HCT116 (cell line): ENCODE measurements around the gene VEZF1. TPM values are rescaled to one million over a fixed set of nuclear protein-coding genes. Genes with fewer than 3 reads are reported as not detected.
"Not testable (repeated sequence)": the region's sequence is repeated elsewhere in the genome, so short reads cannot be mapped to it uniquely, and the experiment has no call there.

Source experiments
- ATAC-seq: fragments of 200-7000 bp; cut with Tn5 transposase; 2 replicates; pipeline ENCODE4 v1.9.1; 2020; ENCODE audit warnings: mild to moderate bottlenecking, moderate library complexity
- BruUV-seq: library from RNA; stranded (reverse); fragments of 400-500 nt; replicated peaks from 2 replicates; lab custom pipeline; 2021; lab: Mats Ljungman, UMichigan
- CTCF ChIA-PET: fragments of 300-600 bp; sonication (Branson Sonifier 250); formaldehyde crosslinking; loops from one replicate; lab custom pipeline; 2021; ENCODE audit warnings: antibody characterized with exemption; lab: Charles Lee
- POLR2A ChIA-PET: fragments of 300-600, 350-600 bp; sonication (Branson Sonifier 250); formaldehyde crosslinking; loops from one replicate; lab custom pipeline; 2021; ENCODE audit warnings: antibody characterized with exemption; lab: Charles Lee
- RAD21 ChIA-PET, 2 experiments: fragments of 300-600 bp; sonication (Branson Sonifier 250); formaldehyde crosslinking; loops; one replicate each; lab custom pipeline; 2023; ENCODE audit warnings: low total read pairs in 2 of 2; ENCODE audit not compliant: uncharacterized antibody in 2 of 2, unreplicated experiment in 2 of 2, low non-redundant PET in 1 of 2; lab: Charles Lee
- DNase-seq: peaks from one replicate; pipeline ENCODE4 v3.0.0-alpha.2; 2010; ENCODE audit warnings: low read depth, low spot score
- H2AFZ ChIP-seq: fragments of 200-600 bp; shearing (Covaris generic), sonication (generic); 2 replicates; pipeline ENCODE4 v1.6.1; 2017; ENCODE audit warnings: low read depth, mixed run types, mixed read lengths, antibody characterized with exemption, low read length; ENCODE audit not compliant: poor library complexity, severe bottlenecking
- H3K27ac ChIP-seq: 2 replicates; pipeline ENCODE4 v1.5.1; 2012; ENCODE audit warnings: low read depth, low read length
- H3K27me3 ChIP-seq: fragments of 200-600 bp; sonication (generic); 2 replicates; pipeline ENCODE4 v1.6.1; 2016; ENCODE audit warnings: mixed run types, low read length, mixed read lengths; ENCODE audit not compliant: insufficient read depth
- H3K36me3 ChIP-seq, 2 experiments: fragments of 200-500 bp in 1 of 2; fragments of 200-600 bp in 1 of 2; sonication (Bioruptor generic) in 1 of 2; sonication (generic) in 1 of 2; 2 replicates each; pipeline versions ENCODE4 v1.5.1 to v1.6.1; 2014 to 2016; ENCODE audit warnings: low read length in 2 of 2, inconsistent platforms in 1 of 2, mixed read lengths in 1 of 2, mixed run types in 1 of 2; ENCODE audit not compliant: insufficient read depth in 2 of 2, control insufficient read depth in 1 of 2
- H3K4me1 ChIP-seq, 2 experiments: fragments of 200-600 bp in 1 of 2; sonication (generic) in 1 of 2; 2 replicates each; pipeline versions ENCODE4 v1.5.1 to v1.6.1; 2012 to 2017; ENCODE audit warnings: low read length in 2 of 2, inconsistent platforms in 1 of 2, mild to moderate bottlenecking in 1 of 2, mixed read lengths in 1 of 2, mixed run types in 1 of 2, moderate library complexity in 1 of 2; ENCODE audit not compliant: insufficient read depth in 2 of 2, control insufficient read depth in 1 of 2
- H3K4me2 ChIP-seq: fragments of 200-600 bp; sonication (generic); 2 replicates; pipeline ENCODE4 v1.6.1; 2017; ENCODE audit warnings: mixed run types, low read length, mixed read lengths
- H3K4me3 ChIP-seq, 2 experiments: fragments of 200-600 bp in 1 of 2; sonication (generic) in 1 of 2; replicated peaks in 1 of 2; 2 replicates each; pipeline ENCODE4 v1.5.1; 2011 to 2016; ENCODE audit warnings: low read length in 2 of 2, control low read depth in 1 of 2, low read depth in 1 of 2, mild to moderate bottlenecking in 1 of 2, mixed read lengths in 1 of 2, mixed run types in 1 of 2
- H3K79me2 ChIP-seq: fragments of 200-600 bp; sonication (generic); 2 replicates; pipeline ENCODE4 v1.6.1; 2017; ENCODE audit warnings: mild to moderate bottlenecking, mixed run types, low read length, moderate library complexity, mixed read lengths; ENCODE audit not compliant: insufficient read depth
- H3K9ac ChIP-seq: fragments of 200-600 bp; sonication (generic); 2 replicates; pipeline ENCODE4 v1.6.1; 2016; ENCODE audit warnings: low read length, mixed read lengths
- H3K9me2 ChIP-seq: fragments of 200-600 bp; sonication (generic), shearing (Covaris generic); 2 replicates; pipeline ENCODE4 v1.6.1; 2017; ENCODE audit warnings: mixed run types, mild to moderate bottlenecking, moderate library complexity; ENCODE audit not compliant: insufficient read depth
- H3K9me3 ChIP-seq, 2 experiments: fragments of 200-500 bp in 1 of 2; fragments of 200-600 bp in 1 of 2; sonication (Bioruptor generic) in 1 of 2; sonication (generic) in 1 of 2; 2 replicates each; pipeline ENCODE4 v1.6.1; 2014 to 2017; ENCODE audit warnings: low read length in 2 of 2, mixed read lengths in 2 of 2, inconsistent platforms in 1 of 2, low read depth in 1 of 2, mild to moderate bottlenecking in 1 of 2, mixed run types in 1 of 2, moderate library complexity in 1 of 2; ENCODE audit not compliant: control insufficient read depth in 1 of 2, insufficient read depth in 1 of 2
- H4K20me1 ChIP-seq: fragments of 200-600 bp; sonication (generic), shearing (Covaris generic); 2 replicates; pipeline ENCODE4 v1.6.1; 2017; ENCODE audit warnings: mixed run types, mild to moderate bottlenecking, moderate library complexity; ENCODE audit not compliant: insufficient read depth
- ELF1 ChIP-seq: IDR thresholded peaks from 2 replicates; pipeline ENCODE4 v1.6.1; 2012; ENCODE audit warnings: low read depth, borderline replicate concordance
- EZH2 ChIP-seq: fragments of 200-600 bp; sonication (generic); IDR thresholded peaks from 2 replicates; pipeline ENCODE4 v1.6.1; 2017; ENCODE audit warnings: antibody characterized with exemption, mixed run types
- EZH2phosphoT487 ChIP-seq: fragments of 200-600 bp; IDR thresholded peaks from 2 replicates; pipeline ENCODE4 v1.6.1; 2018; ENCODE audit warnings: antibody characterized with exemption, borderline replicate concordance
- RAD21 ChIP-seq: IDR thresholded peaks from 2 replicates; pipeline ENCODE4 v1.6.1; 2012; ENCODE audit warnings: low read depth, mild to moderate bottlenecking
- ZFX ChIP-seq: fragments of 450-650 bp; IDR thresholded peaks from 2 replicates; pipeline ENCODE4 v1.6.1; 2017
- intact Hi-C: fragments of 100-400 bp; cut with micrococcal nuclease; formaldehyde crosslinking; loops from 2 replicates; pipeline ENCODE4 v1.10.0; 2022
- total RNA-seq: library from RNA; stranded (reverse); gene quantifications from one replicate; pipeline ENCODE4 v1.2.1, GENCODE V29; 2021; ENCODE audit not compliant: unreplicated experiment
- TF ChIP-seq, protein P1 (sequence below), 3 experiments: fragments of 200-600 bp in 1 of 3; sonication (generic) in 1 of 3; IDR thresholded peaks in 2 of 3; conservative IDR thresholded peaks in 1 of 3; 2 replicates each; pipeline ENCODE4 v1.5.1; 2012 to 2017; ENCODE audit warnings: low read depth in 2 of 3, low read length in 2 of 3, antibody characterized with exemption in 1 of 3, borderline replicate concordance in 1 of 3, control low read depth in 1 of 3, mild to moderate bottlenecking in 1 of 3, mixed read lengths in 1 of 3, mixed run types in 1 of 3, moderate library complexity in 1 of 3; ENCODE audit not compliant: insufficient read depth in 1 of 3
- TF ChIP-seq, protein P2 (sequence below): IDR thresholded peaks from 2 replicates; pipeline ENCODE4 v1.6.1; 2012; ENCODE audit warnings: low read depth
- TF ChIP-seq, protein P3 (sequence below): IDR thresholded peaks from 2 replicates; pipeline ENCODE4 v1.6.1; 2012

Gene VEZF1
- total RNA-seq, 1 experiment from 2014 or later: 70.2 TPM

DNA sequence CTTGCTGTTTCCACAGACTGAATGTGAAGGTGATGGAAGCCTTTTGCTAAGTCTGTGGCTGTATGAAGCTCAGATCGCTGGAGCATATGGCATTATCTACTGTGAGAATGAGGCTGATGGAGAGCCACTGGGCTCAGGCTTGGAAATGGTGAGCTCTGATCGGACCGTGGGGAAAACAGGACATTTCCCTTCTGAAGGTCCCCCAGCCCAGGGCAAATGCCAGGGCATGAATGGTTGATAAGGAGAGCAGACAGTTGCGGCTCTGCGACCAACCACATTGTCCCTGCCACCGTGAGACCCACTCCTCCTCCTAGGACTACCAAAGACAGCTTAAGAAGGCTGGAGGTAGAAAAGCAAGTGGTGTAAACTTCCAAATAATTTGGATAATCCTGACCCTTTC, 28.1 kb downstream of the VEZF1 start:
- no peak overlapping the region for H3K4me2 ChIP-seq
- no peak overlapping the region for H2AFZ ChIP-seq
- ChIA-PET POLR2A (interaction anchor here (1.7 kb wide), 1 partner anchor 25 kb away, joined by 3 read pairs; no protein-coding TSS in a partner anchor), CTCF (no interaction called here), RAD21 (interaction anchor here in 1 of 2 experiments (0.6 kb wide), 1 partner anchor 56 kb away, joined by 3 read pairs; no protein-coding TSS in a partner anchor)
- no peaks in the 10 kb centered on the region for H3K27me3 ChIP-seq
- H4K20me1 ChIP-seq: no peaks in the 10 kb centered on the region
- TF ChIP-seq, protein P1, sequence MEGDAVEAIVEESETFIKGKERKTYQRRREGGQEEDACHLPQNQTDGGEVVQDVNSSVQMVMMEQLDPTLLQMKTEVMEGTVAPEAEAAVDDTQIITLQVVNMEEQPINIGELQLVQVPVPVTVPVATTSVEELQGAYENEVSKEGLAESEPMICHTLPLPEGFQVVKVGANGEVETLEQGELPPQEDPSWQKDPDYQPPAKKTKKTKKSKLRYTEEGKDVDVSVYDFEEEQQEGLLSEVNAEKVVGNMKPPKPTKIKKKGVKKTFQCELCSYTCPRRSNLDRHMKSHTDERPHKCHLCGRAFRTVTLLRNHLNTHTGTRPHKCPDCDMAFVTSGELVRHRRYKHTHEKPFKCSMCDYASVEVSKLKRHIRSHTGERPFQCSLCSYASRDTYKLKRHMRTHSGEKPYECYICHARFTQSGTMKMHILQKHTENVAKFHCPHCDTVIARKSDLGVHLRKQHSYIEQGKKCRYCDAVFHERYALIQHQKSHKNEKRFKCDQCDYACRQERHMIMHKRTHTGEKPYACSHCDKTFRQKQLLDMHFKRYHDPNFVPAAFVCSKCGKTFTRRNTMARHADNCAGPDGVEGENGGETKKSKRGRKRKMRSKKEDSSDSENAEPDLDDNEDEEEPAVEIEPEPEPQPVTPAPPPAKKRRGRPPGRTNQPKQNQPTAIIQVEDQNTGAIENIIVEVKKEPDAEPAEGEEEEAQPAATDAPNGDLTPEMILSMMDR (IDR thresholded peaks at IDR 0.05 in 2 of 3, conservative IDR thresholded peaks at IDR 0.05 in 1 of 3; ENCODE audit: borderline replicate concordance in 1 of 3, insufficient read depth in 1 of 3, low read depth in 2 of 3, low read length in 2 of 3): no peak
- TF ChIP-seq, protein P2, sequence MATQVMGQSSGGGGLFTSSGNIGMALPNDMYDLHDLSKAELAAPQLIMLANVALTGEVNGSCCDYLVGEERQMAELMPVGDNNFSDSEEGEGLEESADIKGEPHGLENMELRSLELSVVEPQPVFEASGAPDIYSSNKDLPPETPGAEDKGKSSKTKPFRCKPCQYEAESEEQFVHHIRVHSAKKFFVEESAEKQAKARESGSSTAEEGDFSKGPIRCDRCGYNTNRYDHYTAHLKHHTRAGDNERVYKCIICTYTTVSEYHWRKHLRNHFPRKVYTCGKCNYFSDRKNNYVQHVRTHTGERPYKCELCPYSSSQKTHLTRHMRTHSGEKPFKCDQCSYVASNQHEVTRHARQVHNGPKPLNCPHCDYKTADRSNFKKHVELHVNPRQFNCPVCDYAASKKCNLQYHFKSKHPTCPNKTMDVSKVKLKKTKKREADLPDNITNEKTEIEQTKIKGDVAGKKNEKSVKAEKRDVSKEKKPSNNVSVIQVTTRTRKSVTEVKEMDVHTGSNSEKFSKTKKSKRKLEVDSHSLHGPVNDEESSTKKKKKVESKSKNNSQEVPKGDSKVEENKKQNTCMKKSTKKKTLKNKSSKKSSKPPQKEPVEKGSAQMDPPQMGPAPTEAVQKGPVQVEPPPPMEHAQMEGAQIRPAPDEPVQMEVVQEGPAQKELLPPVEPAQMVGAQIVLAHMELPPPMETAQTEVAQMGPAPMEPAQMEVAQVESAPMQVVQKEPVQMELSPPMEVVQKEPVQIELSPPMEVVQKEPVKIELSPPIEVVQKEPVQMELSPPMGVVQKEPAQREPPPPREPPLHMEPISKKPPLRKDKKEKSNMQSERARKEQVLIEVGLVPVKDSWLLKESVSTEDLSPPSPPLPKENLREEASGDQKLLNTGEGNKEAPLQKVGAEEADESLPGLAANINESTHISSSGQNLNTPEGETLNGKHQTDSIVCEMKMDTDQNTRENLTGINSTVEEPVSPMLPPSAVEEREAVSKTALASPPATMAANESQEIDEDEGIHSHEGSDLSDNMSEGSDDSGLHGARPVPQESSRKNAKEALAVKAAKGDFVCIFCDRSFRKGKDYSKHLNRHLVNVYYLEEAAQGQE: no peak
- TF ChIP-seq, protein P3, sequence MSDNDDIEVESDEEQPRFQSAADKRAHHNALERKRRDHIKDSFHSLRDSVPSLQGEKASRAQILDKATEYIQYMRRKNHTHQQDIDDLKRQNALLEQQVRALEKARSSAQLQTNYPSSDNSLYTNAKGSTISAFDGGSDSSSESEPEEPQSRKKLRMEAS: no peak
- TF ChIP-seq EZH2phosphoT487: no peak
- TF ChIP-seq ZFX: no peak
- no peak for TF ChIP-seq ELF1
- TF ChIP-seq EZH2: no peak
- TF ChIP-seq RAD21: no peak
- H3K4me1 ChIP-seq: peaks cover 19 to 25% of the 10 kb centered on the region in 2 experiments
- H3K9me3 ChIP-seq: no peaks in the 10 kb centered on the region
- H3K27ac ChIP-seq: no peak overlapping the region
- no TSS peak for BruUV-seq
- H3K36me3 ChIP-seq: no peaks in the 10 kb centered on the region
- no peak overlapping the region for H3K9ac ChIP-seq
- no peak overlapping the region for H3K4me3 ChIP-seq
- H3K9me2 ChIP-seq: no peaks in the 10 kb centered on the region
- intact Hi-C loops: no loop called here
- DNase-seq: no peak
- H3K79me2 ChIP-seq: no peaks in the 10 kb centered on the region
- ATAC-seq: no peak

DNA sequence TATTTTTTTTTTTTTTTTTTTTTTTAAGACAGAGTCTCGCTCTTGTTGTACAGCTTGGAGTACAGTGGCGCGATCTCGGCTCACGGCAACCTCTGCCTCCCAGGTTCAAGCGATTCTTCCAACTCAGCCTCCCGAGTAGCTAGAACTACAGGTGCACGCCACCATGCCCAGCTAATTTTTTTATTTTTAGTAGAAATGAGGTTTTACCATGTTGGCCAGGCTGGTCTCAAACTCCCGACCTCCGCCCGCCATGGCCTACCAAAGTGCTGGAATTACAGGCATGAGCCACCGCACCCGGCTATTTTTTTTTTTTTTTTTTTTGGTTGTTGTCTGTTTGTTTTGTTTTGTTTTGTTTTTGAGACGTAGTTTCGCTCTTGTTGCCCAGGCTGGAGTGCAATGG, 29.7 kb downstream of the VEZF1 start:
- CTCF ChIA-PET, BruUV-seq, H3K9me3 ChIP-seq, H3K27ac ChIP-seq, DNase-seq, H3K4me3 ChIP-seq, H2AFZ ChIP-seq, H3K4me2 ChIP-seq, H3K27me3 ChIP-seq, H3K9ac ChIP-seq, ATAC-seq, H3K36me3 ChIP-seq, H4K20me1 ChIP-seq, H3K9me2 ChIP-seq, intact Hi-C loops, RAD21 ChIA-PET: not testable (repeated sequence)
- Histone ChIP-seq H3K4me1 (peaks cover 27 to 36% of the 10 kb centered on the region in 2 experiments), H3K79me2 (peaks cover 14% of the 10 kb centered on the region)
- POLR2A ChIA-PET: interaction anchor here (1.7 kb wide), 1 partner anchor 27 kb away, joined by 3 read pairs; no protein-coding TSS in a partner anchor
